ENCODE data around the gene TMEM179B.

- TF ChIP-seq, protein P1, sequence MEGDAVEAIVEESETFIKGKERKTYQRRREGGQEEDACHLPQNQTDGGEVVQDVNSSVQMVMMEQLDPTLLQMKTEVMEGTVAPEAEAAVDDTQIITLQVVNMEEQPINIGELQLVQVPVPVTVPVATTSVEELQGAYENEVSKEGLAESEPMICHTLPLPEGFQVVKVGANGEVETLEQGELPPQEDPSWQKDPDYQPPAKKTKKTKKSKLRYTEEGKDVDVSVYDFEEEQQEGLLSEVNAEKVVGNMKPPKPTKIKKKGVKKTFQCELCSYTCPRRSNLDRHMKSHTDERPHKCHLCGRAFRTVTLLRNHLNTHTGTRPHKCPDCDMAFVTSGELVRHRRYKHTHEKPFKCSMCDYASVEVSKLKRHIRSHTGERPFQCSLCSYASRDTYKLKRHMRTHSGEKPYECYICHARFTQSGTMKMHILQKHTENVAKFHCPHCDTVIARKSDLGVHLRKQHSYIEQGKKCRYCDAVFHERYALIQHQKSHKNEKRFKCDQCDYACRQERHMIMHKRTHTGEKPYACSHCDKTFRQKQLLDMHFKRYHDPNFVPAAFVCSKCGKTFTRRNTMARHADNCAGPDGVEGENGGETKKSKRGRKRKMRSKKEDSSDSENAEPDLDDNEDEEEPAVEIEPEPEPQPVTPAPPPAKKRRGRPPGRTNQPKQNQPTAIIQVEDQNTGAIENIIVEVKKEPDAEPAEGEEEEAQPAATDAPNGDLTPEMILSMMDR (conservative IDR thresholded peaks at IDR 0.05): no peak
- TF ChIP-seq ZFX (IDR thresholded peaks at IDR 0.05): no peak
Observed at GRCh38 chr11:62782753-62783152, 4.4 kb upstream of the TMEM179B start.
